Vagina (tissue), 2 donors: ENCODE results near the gene PMEPA1. TPM values are rescaled to one million over a fixed set of nuclear protein-coding genes. Genes with fewer than 3 reads are reported as not detected.

Source experiments
- DNase-seq, 2 donors: peaks; one replicate each; pipeline ENCODE4 v3.0.0-alpha.2; 2017; ENCODE audit errors: extremely low spot score in 2 of 2
- H3K27ac ChIP-seq: fragments of 200-600 bp; sonication (generic); one replicate; pipeline ENCODE4 v1.5.1; 2019
- H3K27me3 ChIP-seq: fragments of 200-600 bp; sonication (generic); one replicate; pipeline ENCODE4 v1.5.1; 2019
- H3K36me3 ChIP-seq, 2 donors: fragments of 200-600 bp; sonication (generic); one replicate each; pipeline ENCODE4 v1.5.1; 2017 to 2019
- H3K4me1 ChIP-seq: fragments of 200-600 bp; sonication (generic); one replicate; pipeline ENCODE4 v1.5.1; 2019
- H3K4me3 ChIP-seq, 2 donors: fragments of 200-600 bp; sonication (generic); 1 replicate in 1 of 2; 2 replicates in 1 of 2; pipeline ENCODE4 v1.5.1; 2016 to 2019
- H3K9me3 ChIP-seq: fragments of 200-600 bp; sonication (generic); one replicate; pipeline ENCODE4 v1.5.1; 2019
- POLR2A ChIP-seq, 2 donors: fragments of 450-650 bp; IDR thresholded peaks; one replicate each; pipeline ENCODE4 v1.6.1; 2017; ENCODE audit warnings: antibody characterized with exemption in 2 of 2, mild to moderate bottlenecking in 2 of 2, moderate library complexity in 2 of 2
- POLR2AphosphoS5 ChIP-seq, 2 donors: sonication (generic); formaldehyde crosslinking; IDR thresholded peaks; one replicate each; pipeline ENCODE4 v1.9.0; 2017; ENCODE audit warnings: antibody characterized with exemption in 2 of 2, mild to moderate bottlenecking in 2 of 2, low read depth in 1 of 2; ENCODE audit not compliant: insufficient read depth in 1 of 2
- intact Hi-C: fragments of 100-400 bp; cut with DNase I; formaldehyde crosslinking; loops from one replicate; pipeline ENCODE4 v1.15.1; 2023
- total RNA-seq: library from RNA; depleted of rRNA; stranded (reverse); fragments of >200 nt; gene quantifications from one replicate; pipeline ENCODE4 v1.2.3, GENCODE V29; 2016
- TF ChIP-seq, protein P1 (sequence below), 3 experiments: fragments of 450-650 bp in 2 of 3; fragments of 200-600 bp in 1 of 3; sonication (generic) in 1 of 3; IDR thresholded peaks; one replicate each; pipeline ENCODE4 v1.5.1; 2017 to 2019; ENCODE audit warnings: antibody characterized with exemption in 3 of 3, mild to moderate bottlenecking in 2 of 3, moderate library complexity in 2 of 3

Gene PMEPA1
- total RNA-seq, 1 donor from 2014 or later: 11.3 TPM

DNA sequence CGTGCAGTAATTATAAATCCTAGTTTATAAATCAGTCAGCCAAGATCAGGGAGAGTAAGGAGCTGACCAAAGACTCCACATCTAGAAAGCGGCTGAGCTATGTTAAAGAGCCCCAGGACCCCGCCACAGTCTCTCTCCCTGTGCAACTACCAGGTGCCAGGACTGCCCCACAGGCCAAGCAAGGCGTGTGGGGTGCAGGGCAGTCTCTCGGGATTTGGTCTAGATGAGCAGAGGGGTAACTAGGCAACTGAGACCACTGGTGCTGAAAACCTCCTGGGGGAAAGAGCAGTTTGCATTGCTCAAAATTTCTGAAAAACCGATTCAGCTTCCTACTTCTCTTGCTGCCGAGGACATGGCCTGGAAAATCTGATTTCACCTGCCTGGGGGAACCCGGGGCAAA, 10.4 kb downstream of the PMEPA1 start:
- Histone ChIP-seq H3K27ac (peak overlapping the region; percentile 8), H3K36me3 (no peaks in the 10 kb centered on the region), H3K27me3 (no peaks in the 10 kb centered on the region), H3K4me1 (peaks cover 89% of the 10 kb centered on the region), H3K4me3 (no peak overlapping the region), H3K9me3 (no peaks in the 10 kb centered on the region)
- DNase-seq: no peak
- intact Hi-C loops: no loop called here
- TF ChIP-seq POLR2A (IDR thresholded peaks at IDR 0.05): no peak
- TF ChIP-seq, protein P1, sequence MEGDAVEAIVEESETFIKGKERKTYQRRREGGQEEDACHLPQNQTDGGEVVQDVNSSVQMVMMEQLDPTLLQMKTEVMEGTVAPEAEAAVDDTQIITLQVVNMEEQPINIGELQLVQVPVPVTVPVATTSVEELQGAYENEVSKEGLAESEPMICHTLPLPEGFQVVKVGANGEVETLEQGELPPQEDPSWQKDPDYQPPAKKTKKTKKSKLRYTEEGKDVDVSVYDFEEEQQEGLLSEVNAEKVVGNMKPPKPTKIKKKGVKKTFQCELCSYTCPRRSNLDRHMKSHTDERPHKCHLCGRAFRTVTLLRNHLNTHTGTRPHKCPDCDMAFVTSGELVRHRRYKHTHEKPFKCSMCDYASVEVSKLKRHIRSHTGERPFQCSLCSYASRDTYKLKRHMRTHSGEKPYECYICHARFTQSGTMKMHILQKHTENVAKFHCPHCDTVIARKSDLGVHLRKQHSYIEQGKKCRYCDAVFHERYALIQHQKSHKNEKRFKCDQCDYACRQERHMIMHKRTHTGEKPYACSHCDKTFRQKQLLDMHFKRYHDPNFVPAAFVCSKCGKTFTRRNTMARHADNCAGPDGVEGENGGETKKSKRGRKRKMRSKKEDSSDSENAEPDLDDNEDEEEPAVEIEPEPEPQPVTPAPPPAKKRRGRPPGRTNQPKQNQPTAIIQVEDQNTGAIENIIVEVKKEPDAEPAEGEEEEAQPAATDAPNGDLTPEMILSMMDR (IDR thresholded peaks at IDR 0.05): no peak
- TF ChIP-seq POLR2AphosphoS5 (IDR thresholded peaks at IDR 0.05; ENCODE audit: insufficient read depth in 1 of 2, low read depth in 1 of 2): no peak

DNA sequence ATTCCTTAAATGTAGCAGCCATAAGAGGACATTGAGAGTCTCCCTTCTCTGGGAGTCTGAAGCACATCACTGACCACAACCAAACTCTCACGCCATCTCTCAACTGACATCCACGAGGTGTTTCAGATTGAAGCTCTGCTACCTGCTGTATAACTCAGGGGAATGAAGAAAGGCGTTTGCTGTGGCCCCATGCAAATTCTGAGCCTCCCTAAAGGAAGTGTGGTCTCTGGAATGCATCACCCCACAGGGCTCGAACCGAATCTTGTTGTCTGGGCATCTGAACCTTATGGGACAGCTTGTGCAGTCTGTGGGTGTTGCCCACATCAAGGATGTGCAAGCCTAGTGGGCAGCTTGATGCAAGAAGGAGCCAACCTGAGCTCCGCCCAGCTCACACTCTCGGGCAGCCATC, 10.9 kb downstream of the PMEPA1 start:
- Histone ChIP-seq H3K27ac (peak overlapping the region; percentile 53), H3K36me3 (no peaks in the 10 kb centered on the region), H3K9me3 (no peaks in the 10 kb centered on the region), H3K4me1 (peaks cover 89% of the 10 kb centered on the region), H3K27me3 (no peaks in the 10 kb centered on the region), H3K4me3 (no peak overlapping the region)
- DNase-seq: no peak
- intact Hi-C loops: no loop called here
- TF ChIP-seq, protein P1 (IDR thresholded peaks at IDR 0.05): no peak
- no peak for TF ChIP-seq POLR2A (IDR thresholded peaks at IDR 0.05)
- TF ChIP-seq POLR2AphosphoS5 (IDR thresholded peaks at IDR 0.05; ENCODE audit: insufficient read depth in 1 of 2, low read depth in 1 of 2): no peak

DNA sequence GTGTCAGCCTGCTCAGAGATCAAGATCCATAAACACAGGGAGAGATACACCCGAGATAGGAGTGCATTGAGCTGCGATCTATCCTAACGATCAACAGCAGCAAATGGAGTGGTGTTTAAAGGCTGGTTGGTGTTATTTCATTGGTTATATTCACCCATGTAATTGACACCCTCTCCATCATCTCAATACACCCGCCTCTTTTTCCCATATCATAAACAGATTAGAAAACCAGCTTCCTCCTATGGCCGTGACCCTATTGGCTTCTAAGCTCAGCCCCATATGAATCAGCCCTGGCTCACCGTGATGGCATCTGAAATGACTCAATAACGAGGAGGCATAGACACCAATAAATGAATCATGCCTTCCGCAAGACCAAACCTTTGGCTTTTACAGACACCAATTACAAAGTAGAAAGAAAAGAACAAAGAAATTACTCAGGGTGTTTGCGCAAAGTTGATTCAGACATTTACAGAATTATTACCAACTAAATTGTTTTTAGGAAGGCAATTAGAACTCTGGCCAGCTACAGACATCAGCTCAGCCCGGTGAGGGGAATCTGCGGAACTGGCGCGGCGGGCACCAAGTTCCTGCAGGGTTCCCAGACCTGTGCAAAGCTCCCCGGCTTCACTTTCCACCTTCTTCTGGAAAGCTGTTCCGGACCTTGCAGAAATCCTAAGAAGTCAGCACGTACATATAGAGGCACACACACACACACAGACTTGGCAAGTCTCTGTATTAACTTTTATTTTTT, 11.5 kb downstream of the PMEPA1 start:
- no peak for DNase-seq
- H3K9me3 ChIP-seq: no peaks in the 10 kb centered on the region
- H3K36me3 ChIP-seq: no peaks in the 10 kb centered on the region
- TF ChIP-seq POLR2AphosphoS5 (IDR thresholded peaks at IDR 0.05; ENCODE audit: insufficient read depth in 1 of 2, low read depth in 1 of 2): peak; percentile 59 to 89
- no peak for TF ChIP-seq POLR2A (IDR thresholded peaks at IDR 0.05)
- H3K4me1 ChIP-seq: peaks cover 89% of the 10 kb centered on the region
- intact Hi-C loops: no loop called here
- H3K27ac ChIP-seq: peak overlapping the region; percentile 53
- H3K27me3 ChIP-seq: no peaks in the 10 kb centered on the region
- no peak overlapping the region for H3K4me3 ChIP-seq

DNA sequence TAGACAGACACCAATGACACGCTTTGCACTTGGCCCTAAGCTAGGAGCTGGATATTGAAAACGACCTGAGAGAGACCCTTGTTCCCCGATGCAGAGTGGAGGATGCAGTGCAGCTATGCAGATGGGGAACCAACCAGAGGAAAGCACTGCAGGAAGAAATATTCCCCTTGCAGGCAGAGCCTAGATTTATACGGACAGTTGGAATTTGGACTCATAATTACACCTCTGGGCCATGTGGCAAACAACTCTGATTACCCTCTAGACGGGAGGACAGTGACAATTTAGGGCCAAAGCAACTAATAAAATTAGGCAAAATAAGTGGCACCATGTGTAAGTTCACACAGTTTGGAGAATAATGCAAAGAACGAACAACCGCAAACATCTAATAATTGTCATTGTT, 12.3 kb downstream of the PMEPA1 start:
- no peak for DNase-seq
- Histone ChIP-seq H3K36me3 (no peaks in the 10 kb centered on the region), H3K27me3 (no peaks in the 10 kb centered on the region), H3K4me3 (no peak overlapping the region), H3K27ac (no peak overlapping the region), H3K9me3 (no peaks in the 10 kb centered on the region), H3K4me1 (peaks cover 90% of the 10 kb centered on the region)
- TF ChIP-seq POLR2AphosphoS5 (IDR thresholded peaks at IDR 0.05; ENCODE audit: insufficient read depth in 1 of 2, low read depth in 1 of 2) (no peak), POLR2A (IDR thresholded peaks at IDR 0.05) (no peak)
- TF ChIP-seq, protein P1 (IDR thresholded peaks at IDR 0.05): no peak
- intact Hi-C loops: no loop called here

DNA sequence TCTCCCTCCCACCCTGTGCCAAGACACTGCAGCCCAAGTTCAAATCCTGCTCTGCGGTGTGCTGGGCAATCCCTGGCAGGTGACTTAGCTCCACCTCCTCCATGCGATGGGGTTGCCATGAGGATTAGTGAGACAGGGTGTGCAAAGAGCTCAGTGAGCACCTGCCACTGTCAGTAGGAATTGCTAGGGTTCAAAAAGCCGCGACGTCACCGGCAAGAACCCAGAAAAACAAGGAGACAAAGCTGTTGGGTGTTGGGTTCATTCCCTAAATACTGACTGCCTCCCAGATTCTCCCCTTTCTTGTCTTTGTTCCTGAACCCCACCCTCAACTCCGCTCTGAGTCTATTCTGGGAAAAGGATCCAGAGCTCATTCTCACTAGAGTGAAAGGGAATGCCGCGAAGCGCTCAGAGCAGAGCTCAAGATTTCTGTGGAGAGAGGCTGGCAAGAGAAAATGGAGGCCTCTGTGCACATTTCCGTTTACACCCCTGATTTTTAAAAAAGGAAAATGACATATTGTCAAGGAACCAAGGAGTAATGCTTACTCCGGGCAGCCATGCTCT, 13.3 kb downstream of the PMEPA1 start:
- no peak overlapping the region for H3K4me3 ChIP-seq
- no peaks in the 10 kb centered on the region for H3K36me3 ChIP-seq
- no peak for TF ChIP-seq POLR2A (IDR thresholded peaks at IDR 0.05)
- TF ChIP-seq, protein P1 (IDR thresholded peaks at IDR 0.05): no peak
- no peak for TF ChIP-seq POLR2AphosphoS5 (IDR thresholded peaks at IDR 0.05; ENCODE audit: insufficient read depth in 1 of 2, low read depth in 1 of 2)
- H3K4me1 ChIP-seq: peaks cover 91% of the 10 kb centered on the region
- no peaks in the 10 kb centered on the region for H3K9me3 ChIP-seq
- DNase-seq: no peak
- intact Hi-C loops: no loop called here
- peak overlapping the region; percentile 38 for H3K27ac ChIP-seq
- H3K27me3 ChIP-seq: no peaks in the 10 kb centered on the region
